ENCODE data around the gene FAM13A.

DNA sequence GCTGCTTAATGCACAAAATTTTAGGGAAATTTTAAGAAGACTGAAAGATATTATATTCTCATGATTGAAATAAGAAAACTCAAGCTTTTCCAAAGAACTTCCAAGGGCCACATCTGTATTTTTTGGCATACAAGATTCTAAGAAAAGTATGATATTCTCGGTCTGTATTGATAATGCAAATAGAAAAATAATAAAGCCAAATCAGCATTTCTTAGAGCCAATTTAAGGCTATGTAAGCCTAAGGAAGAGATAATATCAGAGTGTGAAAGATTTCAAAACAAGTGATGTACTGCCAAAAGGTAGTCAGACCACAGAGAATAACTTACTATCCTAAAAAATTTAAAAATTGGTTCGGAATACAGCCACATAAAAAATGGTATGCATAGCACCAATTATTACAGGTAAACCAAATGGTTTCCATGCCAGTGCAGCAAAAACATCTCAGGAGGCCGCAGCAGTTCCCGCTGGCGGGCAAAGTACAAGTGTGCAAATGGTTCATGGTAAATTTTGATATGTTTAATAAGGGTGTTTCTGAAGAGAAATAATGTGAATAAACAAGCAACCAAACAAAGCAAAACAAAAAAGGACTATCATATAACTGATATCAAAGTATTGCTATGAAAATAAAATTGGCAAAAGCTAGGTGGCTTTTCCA is 324.1 kb downstream of the FAM13A start:
- TF ChIP-seq CTCF (IDR thresholded peaks at IDR 0.05) (no peak), POLR2A (IDR thresholded peaks at IDR 0.05) (no peak)
